Muscle of leg (tissue), 11 donors: ENCODE data around the gene FUCA1. TPM values are rescaled to one million over a fixed set of nuclear protein-coding genes. Genes with fewer than 3 reads are reported as not detected.

Source experiments
- DNase-seq: peaks from one replicate; pipeline ENCODE4 v3.0.0; 2013
- H3K27ac ChIP-seq: one replicate; pipeline ENCODE4 v1.5.1; 2013; ENCODE audit warnings: mild to moderate bottlenecking, low read length, control low read depth
- H3K27me3 ChIP-seq: one replicate; pipeline ENCODE4 v1.6.1; 2013; ENCODE audit warnings: low read length; ENCODE audit not compliant: control insufficient read depth, insufficient read depth
- H3K36me3 ChIP-seq: one replicate; pipeline ENCODE4 v1.6.1; 2013; ENCODE audit warnings: low read length; ENCODE audit not compliant: control insufficient read depth, insufficient read depth
- H3K4me1 ChIP-seq: one replicate; pipeline ENCODE4 v1.6.1; 2013; ENCODE audit warnings: low read length; ENCODE audit not compliant: control insufficient read depth, insufficient read depth
- H3K4me3 ChIP-seq: one replicate; pipeline ENCODE4 v1.5.1; 2013; ENCODE audit warnings: low read length, control low read depth
- H3K9me3 ChIP-seq: replicated peaks from 2 replicates; pipeline ENCODE4 v1.6.1; 2013; ENCODE audit warnings: low read depth, low read length; ENCODE audit not compliant: control insufficient read depth
- WGBS: methylation state at CpG from one replicate; pipeline ENCODE4 v1.1.5; 2013; ENCODE audit warnings: missing lambda C conversion rate; ENCODE audit not compliant: insufficient coverage; 5-methylcytosine and 5-hydroxymethylcytosine counted together
- polyA plus RNA-seq, 8 donors: library from polyadenylated mRNA; unstranded; fragments of 120-200 nt; gene quantifications; one replicate each; pipeline versions ENCODE4 v1.2.1 to v1.2.3, GENCODE V29; 2013; ENCODE audit warnings: inconsistent platforms in 1 of 8, low replicate concordance in 1 of 8; ENCODE audit not compliant: insufficient read length in 8 of 8, insufficient read depth in 1 of 8
- total RNA-seq: library from RNA; stranded (reverse); fragments of 120-200 nt; gene quantifications from one replicate; pipeline ENCODE4 v1.2.4, GENCODE V29; 2013

The FUCA1 gene
- total and polyA plus RNA-seq, 9 donors, result 12.7 to 20.4 (median 13.7) TPM

GRCh38 chr1:23897083-23897482 lies 29.0 kb upstream of the FUCA1 start:
- Histone ChIP-seq H3K27me3 (peaks cover 22% of the 10 kb centered on the region), H3K4me1 (no peaks in the 10 kb centered on the region), H3K36me3 (no peaks in the 10 kb centered on the region), H3K9me3 (no peaks in the 10 kb centered on the region), H3K4me3 (no peak overlapping the region), H3K27ac (no peak overlapping the region)
- 69% methylated on average over 2 of the region's 6 CpGs for WGBS
- no peak for DNase-seq

- no peak for DNase-seq
- no peak overlapping the region for H3K4me3 ChIP-seq
- no peak overlapping the region for H3K27ac ChIP-seq
- H3K27me3 ChIP-seq, result peaks cover 17% of the 10 kb centered on the region
- no peaks in the 10 kb centered on the region for H3K4me1 ChIP-seq
- H3K36me3 ChIP-seq, result no peaks in the 10 kb centered on the region
- WGBS, result no CpG with 5 or more reads among the region's 3 CpGs
- no peaks in the 10 kb centered on the region for H3K9me3 ChIP-seq
These were observed 28.4 kb upstream of the FUCA1 start for GRCh38 chr1:23896491-23896890.

- no peaks in the 10 kb centered on the region for H3K4me1 ChIP-seq
- no peaks in the 10 kb centered on the region for H3K9me3 ChIP-seq
- no peaks in the 10 kb centered on the region for H3K36me3 ChIP-seq
- no peak for DNase-seq
- peaks cover 12% of the 10 kb centered on the region for H3K27me3 ChIP-seq
- 83% methylated on average over 4 of the region's 4 CpGs for WGBS
- H3K4me3 ChIP-seq, result no peak overlapping the region
- no peak overlapping the region for H3K27ac ChIP-seq
These were observed 27.9 kb upstream of the FUCA1 start for GRCh38 chr1:23895993-23896392.

- H3K27me3 ChIP-seq, result peaks cover 9% of the 10 kb centered on the region
- WGBS, result 93% methylated on average over 4 of the region's 5 CpGs
- no peak overlapping the region for H3K27ac ChIP-seq
- no peak overlapping the region for H3K4me3 ChIP-seq
- no peaks in the 10 kb centered on the region for H3K9me3 ChIP-seq
- H3K4me1 ChIP-seq, result no peaks in the 10 kb centered on the region
- peak; percentile 33 for DNase-seq
- H3K36me3 ChIP-seq, result no peaks in the 10 kb centered on the region
These were observed 27.0 kb upstream of the FUCA1 start for GRCh38 chr1:23895082-23895481.

GRCh38 chr1:23889074-23889473 lies 21.0 kb upstream of the FUCA1 start:
- H3K4me1 ChIP-seq, result no peaks in the 10 kb centered on the region
- H3K9me3 ChIP-seq, result no peaks in the 10 kb centered on the region
- no peak overlapping the region for H3K4me3 ChIP-seq
- no peaks in the 10 kb centered on the region for H3K36me3 ChIP-seq
- DNase-seq, result no peak
- H3K27ac ChIP-seq, result no peak overlapping the region
- 100% methylated on average over 1 of the region's 5 CpGs for WGBS
- H3K27me3 ChIP-seq, result peaks cover 5% of the 10 kb centered on the region

- Histone ChIP-seq H3K4me3 (no peak overlapping the region), H3K4me1 (no peaks in the 10 kb centered on the region), H3K27me3 (no peaks in the 10 kb centered on the region), H3K27ac (no peak overlapping the region), H3K9me3 (no peaks in the 10 kb centered on the region), H3K36me3 (no peaks in the 10 kb centered on the region)
- WGBS, result 70% methylated on average over 4 of the region's 4 CpGs
- DNase-seq, result no peak
These were observed 17.1 kb upstream of the FUCA1 start for GRCh38 chr1:23885222-23885621.

- no peak for DNase-seq
These were observed 14.7 kb upstream of the FUCA1 start for GRCh38 chr1:23882746-23883145.

GRCh38 chr1:23879809-23880208 lies 11.7 kb upstream of the FUCA1 start:
- WGBS, result no CpG with 5 or more reads among the region's 1 CpG
- H3K4me1 ChIP-seq, result no peaks in the 10 kb centered on the region

More at GRCh38 chr1:23882746-23883145, 14.7 kb upstream of the FUCA1 start:
- WGBS, result 50% methylated on average over 2 of the region's 4 CpGs
- no peaks in the 10 kb centered on the region for H3K4me1 ChIP-seq
- H3K27me3 ChIP-seq, result no peaks in the 10 kb centered on the region
- no peak overlapping the region for H3K4me3 ChIP-seq
- no peaks in the 10 kb centered on the region for H3K36me3 ChIP-seq
- peaks cover 23% of the 10 kb centered on the region for H3K9me3 ChIP-seq
- H3K27ac ChIP-seq, result no peak overlapping the region

GRCh38 chr1:23878668-23879067 lies 10.6 kb upstream of the FUCA1 start:
- Histone ChIP-seq H3K9me3 (peaks cover 24% of the 10 kb centered on the region), H3K4me3 (no peak overlapping the region), H3K36me3 (no peaks in the 10 kb centered on the region), H3K27ac (no peak overlapping the region), H3K27me3 (no peaks in the 10 kb centered on the region), H3K4me1 (no peaks in the 10 kb centered on the region)
- no CpG with 5 or more reads among the region's 1 CpG for WGBS
- DNase-seq, result no peak

More at GRCh38 chr1:23879809-23880208, 11.7 kb upstream of the FUCA1 start:
- Histone ChIP-seq H3K36me3 (no peaks in the 10 kb centered on the region), H3K4me3 (no peak overlapping the region), H3K27ac (no peak overlapping the region), H3K27me3 (no peaks in the 10 kb centered on the region), H3K9me3 (peaks cover 24% of the 10 kb centered on the region)
- no peak for DNase-seq

- Histone ChIP-seq H3K4me1 (no peaks in the 10 kb centered on the region), H3K36me3 (no peaks in the 10 kb centered on the region), H3K4me3 (no peak overlapping the region), H3K27me3 (no peaks in the 10 kb centered on the region), H3K9me3 (peaks cover 24% of the 10 kb centered on the region), H3K27ac (no peak overlapping the region)
- DNase-seq, result peak; percentile 8
- WGBS, result 75% methylated on average over 3 of the region's 3 CpGs
These were observed 7.3 kb upstream of the FUCA1 start for GRCh38 chr1:23875382-23875781.

- no peak overlapping the region for H3K4me3 ChIP-seq
- H3K4me1 ChIP-seq, result peaks cover 7% of the 10 kb centered on the region
- DNase-seq, result no peak
- H3K36me3 ChIP-seq, result no peaks in the 10 kb centered on the region
- 100% methylated on average over 2 of the region's 3 CpGs for WGBS
- peaks cover 8% of the 10 kb centered on the region for H3K27me3 ChIP-seq
- H3K27ac ChIP-seq, result no peak overlapping the region
- H3K9me3 ChIP-seq, result no peaks in the 10 kb centered on the region
These were observed 4.3 kb upstream of the FUCA1 start for GRCh38 chr1:23872421-23872820.
